Astrocyte of the hippocampus (primary cell): Measurements from ENCODE around the gene DLEC1.
A peak's percentile ranks its signal among the peaks of the same experiment; 100 is the strongest.
"Not testable (repeated sequence)": the region's sequence is repeated elsewhere in the genome, so short reads cannot be mapped to it uniquely, and the experiment has no call there.

Experiments used
- DNase-seq: peaks from one replicate; pipeline ENCODE4 v3.0.0; 2011; ENCODE audit warnings: low read depth, low spot score

Gene DLEC1

GRCh38 chr3:38120693-38121450 lies 81.9 kb downstream of the DLEC1 start:
- DNase-seq: no peak

- DNase-seq: no peak
Observed at GRCh38 chr3:38121451-38121831, 82.4 kb downstream of the DLEC1 start.

GRCh38 chr3:38121832-38122461 lies 82.9 kb downstream of the DLEC1 start:
- no peak for DNase-seq

- DNase-seq: no peak
Observed at GRCh38 chr3:38122712-38123290, 83.8 kb downstream of the DLEC1 start.

- DNase-seq: no peak
Observed at GRCh38 chr3:38124324-38125122, 85.5 kb downstream of the DLEC1 start.

- no peak for DNase-seq
Observed at GRCh38 chr3:38125305-38126120, 86.5 kb downstream of the DLEC1 start.

- DNase-seq: no peak
Observed at GRCh38 chr3:38126121-38126892, 87.3 kb downstream of the DLEC1 start.

- no peak for DNase-seq
Observed at GRCh38 chr3:38127611-38128302, 88.7 kb downstream of the DLEC1 start.

GRCh38 chr3:38128303-38128655 lies 89.3 kb downstream of the DLEC1 start:
- no peak for DNase-seq

GRCh38 chr3:38129058-38129457 lies 90.0 kb downstream of the DLEC1 start:
- DNase-seq: no peak

- DNase-seq: no peak
Observed at GRCh38 chr3:38130631-38131065, 91.6 kb downstream of the DLEC1 start.

GRCh38 chr3:38131621-38132369 lies 92.8 kb downstream of the DLEC1 start:
- DNase-seq: peak; percentile 50

- no peak for DNase-seq
Observed at GRCh38 chr3:38133209-38133556, 94.2 kb downstream of the DLEC1 start.

- DNase-seq: no peak
Observed at GRCh38 chr3:38133557-38134405, 94.8 kb downstream of the DLEC1 start.

- not testable (repeated sequence) for DNase-seq
Observed at GRCh38 chr3:38134517-38135143, 95.6 kb downstream of the DLEC1 start.

GRCh38 chr3:38135621-38136277 lies 96.7 kb downstream of the DLEC1 start:
- DNase-seq: not testable (repeated sequence)

GRCh38 chr3:38136393-38136776 lies 97.4 kb downstream of the DLEC1 start:
- DNase-seq: peak; percentile 48
